GM19452 (cell line): ENCODE results near the gene LRP2.

ENCODE experiments used
- ATAC-seq: cut with Tn5 transposase; IDR thresholded peaks from one replicate; pipeline ENCODE4 v1.9.1; 2021; ENCODE audit not compliant: unreplicated experiment

Gene LRP2

GRCh38 chr2:169247211-169247610 is 115.1 kb downstream of the LRP2 start:
- ATAC-seq, result no peak

- no peak for ATAC-seq
Observed at GRCh38 chr2:169240405-169240804, 121.9 kb downstream of the LRP2 start.

DNA sequence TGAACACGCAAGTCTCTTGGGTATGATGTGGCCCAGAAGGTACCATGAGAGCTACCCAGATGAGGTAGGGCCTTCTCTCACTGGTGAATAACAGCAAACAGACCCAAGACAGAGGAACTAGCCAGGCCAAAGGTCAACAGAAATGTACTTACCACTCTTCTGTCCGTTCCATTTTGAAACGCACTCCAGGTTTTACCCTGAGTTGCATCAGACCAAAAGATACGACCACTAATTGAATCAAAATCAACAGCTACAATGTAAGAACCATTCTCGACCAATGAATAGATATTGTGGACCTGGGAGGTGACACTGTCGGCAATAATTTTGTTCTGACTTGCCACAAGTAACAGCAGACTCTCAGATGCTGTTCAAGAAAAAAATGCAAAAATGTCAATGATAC is 124.4 kb downstream of the LRP2 start:
- ATAC-seq, result no peak

- ATAC-seq, result no peak
Observed at GRCh38 chr2:169237286-169237685, 125.0 kb downstream of the LRP2 start.

DNA sequence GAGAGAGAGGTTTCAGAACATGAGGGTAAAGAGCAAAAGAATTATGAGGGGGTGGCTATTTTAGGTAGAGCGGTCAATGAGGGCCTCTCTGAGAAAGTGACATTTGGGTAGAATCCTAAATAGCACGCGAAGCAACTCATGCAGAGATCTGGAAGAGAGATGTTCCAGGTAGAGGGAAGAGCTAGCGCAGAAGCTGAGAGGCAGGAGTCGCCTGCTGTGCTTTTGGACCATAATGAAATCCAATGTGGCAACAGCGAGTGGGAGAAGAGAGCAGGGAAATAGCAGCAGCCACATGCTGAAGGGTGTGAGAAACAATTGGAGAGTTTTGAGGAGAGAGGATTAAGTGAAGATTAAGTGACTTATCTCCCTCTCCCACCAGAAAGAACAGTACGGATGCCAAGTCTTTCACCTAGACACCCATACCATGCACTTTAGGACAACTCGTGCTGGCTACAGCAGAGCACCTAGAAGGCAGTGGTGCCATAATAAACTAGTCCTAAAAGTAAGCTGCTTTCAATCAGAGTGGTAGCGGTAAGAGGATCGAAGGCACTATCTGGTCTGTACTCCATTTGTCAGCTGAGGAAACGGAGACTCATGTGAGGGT is 129.7 kb downstream of the LRP2 start:
- ATAC-seq, result no peak

DNA sequence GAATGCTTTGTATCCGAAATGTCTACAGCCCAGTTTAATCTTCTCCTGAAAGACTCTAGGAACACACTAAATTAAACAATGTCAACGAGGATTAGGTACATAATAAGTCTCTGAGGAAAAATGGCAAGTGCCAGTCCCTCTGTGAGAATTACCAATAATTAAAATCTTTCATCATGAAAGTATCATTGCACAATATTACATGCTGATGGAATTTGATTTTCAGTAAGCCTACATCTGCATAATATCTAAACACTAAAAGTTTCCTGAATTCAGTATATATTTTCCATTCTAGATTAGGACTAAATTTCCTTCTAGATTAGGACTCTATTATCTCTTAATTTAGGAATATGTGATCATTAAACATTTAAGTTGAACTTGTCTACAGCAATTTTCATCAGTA is 132.1 kb downstream of the LRP2 start:
- ATAC-seq, result no peak

- ATAC-seq, result no peak
Observed at GRCh38 chr2:169229590-169229989, 132.7 kb downstream of the LRP2 start.

DNA sequence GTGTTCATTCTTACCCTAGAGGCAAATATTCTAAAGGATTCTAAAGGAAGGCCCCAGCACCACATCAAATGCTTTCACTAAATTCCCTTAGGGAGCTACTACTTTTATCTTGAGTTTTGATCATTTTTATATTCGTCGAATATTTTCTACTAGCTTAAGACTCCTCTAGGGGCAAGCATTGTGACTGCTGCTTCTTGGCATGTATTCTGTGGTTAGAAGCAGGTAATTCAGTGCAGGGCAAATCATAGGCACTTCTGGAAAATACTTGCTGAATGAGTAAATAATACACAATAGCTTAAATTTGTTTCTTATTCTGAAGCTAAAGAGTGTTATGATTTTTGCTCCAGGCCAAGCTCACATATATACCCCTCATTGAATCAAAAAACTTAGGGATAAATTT is 136.4 kb downstream of the LRP2 start:
- no peak for ATAC-seq

DNA sequence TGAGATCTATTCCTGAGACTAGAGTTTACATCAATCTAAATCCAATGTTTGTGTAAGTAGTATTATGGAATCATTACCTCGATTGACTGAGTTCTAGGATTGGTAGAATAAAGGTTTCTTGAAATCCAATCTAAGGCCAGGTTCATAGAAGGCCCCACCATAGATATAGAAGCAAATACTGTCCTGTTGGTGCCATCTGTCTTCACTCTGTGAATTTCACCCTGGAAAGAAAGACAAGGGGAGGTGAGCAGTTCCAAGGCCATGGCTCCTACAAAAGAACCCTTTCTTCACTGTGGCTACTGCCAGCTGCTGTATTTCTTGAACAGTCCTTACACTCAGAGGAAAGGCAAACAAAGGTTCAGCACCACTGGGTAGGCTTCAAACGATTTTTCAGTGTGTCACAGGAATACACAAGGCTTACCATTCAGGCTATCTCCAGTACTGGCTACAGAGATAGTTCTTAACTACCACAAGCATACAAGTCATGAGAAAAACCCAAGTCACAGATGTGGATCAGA is 137.0 kb downstream of the LRP2 start:
- no peak for ATAC-seq

GRCh38 chr2:169222665-169223064 is 139.7 kb downstream of the LRP2 start:
- peak; percentile 79 for ATAC-seq

DNA sequence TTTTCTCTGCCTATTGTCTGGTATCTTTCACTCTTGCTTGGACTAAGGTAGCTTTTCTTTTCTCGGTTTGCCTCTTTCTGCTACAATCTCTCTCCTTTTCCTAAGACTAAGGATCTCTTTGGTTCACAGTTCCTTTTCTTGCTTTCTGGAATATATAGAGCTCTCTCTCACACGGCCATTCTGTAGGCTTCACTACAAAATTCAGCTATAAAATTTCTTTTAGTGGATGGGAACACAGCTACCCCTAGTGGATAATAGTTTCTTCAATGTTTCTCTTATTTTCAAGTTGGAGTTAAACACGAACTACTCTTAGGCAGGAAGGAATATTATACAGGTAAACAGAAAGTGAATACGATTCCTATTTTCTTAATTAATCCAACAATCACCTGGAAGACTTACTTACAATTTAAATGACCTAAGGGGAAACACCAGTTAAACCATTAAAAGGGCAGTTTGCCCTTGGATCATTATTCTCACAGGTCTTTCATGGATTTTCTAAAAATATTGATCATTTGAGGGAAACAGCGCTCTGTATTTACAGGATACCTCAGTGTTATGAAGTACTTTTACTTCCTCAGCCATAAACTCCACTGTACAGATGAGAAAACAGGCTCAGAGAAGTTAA is 140.5 kb downstream of the LRP2 start:
- ATAC-seq, result no peak

GRCh38 chr2:169210917-169211316 is 151.4 kb downstream of the LRP2 start:
- no peak for ATAC-seq

DNA sequence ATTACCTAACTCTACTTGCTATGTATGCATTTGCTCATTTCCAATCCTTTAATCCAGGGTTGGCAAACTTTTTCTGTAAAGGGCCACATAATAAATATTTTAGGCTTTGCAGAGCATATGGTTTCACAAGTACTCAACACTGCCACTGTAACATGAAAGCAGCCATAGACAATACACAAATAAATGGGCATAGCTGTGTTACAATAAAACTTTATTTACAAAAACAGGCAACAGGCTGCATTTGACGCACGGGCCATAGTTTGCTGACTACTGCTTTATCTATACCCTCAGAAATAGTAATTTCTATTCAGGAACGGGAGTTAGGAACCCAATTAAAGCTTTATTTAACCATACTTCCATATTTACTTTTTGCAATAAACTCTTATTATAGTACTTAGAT is 154.3 kb downstream of the LRP2 start:
- no peak for ATAC-seq

DNA sequence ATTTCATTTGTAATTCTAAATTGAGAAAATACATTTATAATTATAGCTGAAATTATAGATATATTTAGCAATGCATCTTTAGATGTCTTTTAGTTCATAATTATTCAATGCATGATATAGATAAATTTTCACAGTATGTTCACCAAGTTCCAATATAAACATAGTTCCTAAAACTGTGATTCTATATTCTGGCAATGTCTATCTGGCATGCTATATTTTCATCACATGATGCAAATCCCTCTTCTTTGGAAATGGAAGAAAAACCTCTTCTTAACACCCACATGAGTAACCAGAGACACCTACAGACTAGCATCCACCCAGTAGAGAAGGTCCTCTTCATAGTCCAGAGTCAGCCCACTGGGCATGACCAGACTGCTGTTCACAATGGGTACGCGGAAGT is 157.2 kb downstream of the LRP2 start:
- no peak for ATAC-seq

GRCh38 chr2:169203952-169204351 is 158.4 kb downstream of the LRP2 start:
- no peak for ATAC-seq

GRCh38 chr2:169200756-169201155 is 161.6 kb downstream of the LRP2 start:
- ATAC-seq, result no peak

DNA sequence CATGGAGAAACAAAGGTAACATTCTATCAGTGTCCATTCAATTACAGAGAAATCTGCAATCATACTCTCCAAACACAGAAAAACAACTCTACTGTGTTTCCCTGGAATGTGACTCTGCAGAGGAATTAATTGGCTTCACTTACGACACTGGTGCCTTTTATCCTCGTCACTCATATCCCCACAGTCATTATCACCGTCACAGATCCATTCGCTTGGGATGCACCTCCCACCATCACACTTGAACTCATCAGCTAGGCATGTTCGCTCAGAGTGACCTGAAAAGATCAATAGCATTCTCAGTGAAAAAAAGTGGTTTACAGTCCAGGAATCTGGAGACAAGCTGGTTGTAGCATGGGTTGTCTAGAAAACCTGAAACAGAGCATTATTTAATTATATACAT is 168.7 kb downstream of the LRP2 start:
- ATAC-seq, result no peak

- ATAC-seq, result no peak
Observed at GRCh38 chr2:169190197-169190775, 172.0 kb downstream of the LRP2 start.

DNA sequence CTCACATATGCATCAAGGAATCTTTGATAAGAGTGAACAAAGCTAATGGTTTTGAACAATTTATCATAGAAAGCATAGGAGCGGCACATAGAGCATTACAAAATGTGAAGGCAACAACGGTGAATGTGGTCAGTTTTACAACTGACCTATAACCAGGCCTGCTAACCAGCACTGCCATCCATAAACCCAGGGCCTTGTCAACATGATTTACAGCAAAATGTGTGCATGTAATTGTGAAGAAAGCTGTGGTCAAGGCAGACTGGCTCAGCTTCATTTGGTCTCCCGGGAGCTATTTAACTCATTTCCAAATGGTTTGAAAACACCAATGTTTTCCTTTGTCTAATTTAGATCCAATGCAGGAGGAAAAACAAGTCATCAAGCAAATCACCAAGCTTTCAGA is 173.2 kb downstream of the LRP2 start:
- ATAC-seq, result no peak

DNA sequence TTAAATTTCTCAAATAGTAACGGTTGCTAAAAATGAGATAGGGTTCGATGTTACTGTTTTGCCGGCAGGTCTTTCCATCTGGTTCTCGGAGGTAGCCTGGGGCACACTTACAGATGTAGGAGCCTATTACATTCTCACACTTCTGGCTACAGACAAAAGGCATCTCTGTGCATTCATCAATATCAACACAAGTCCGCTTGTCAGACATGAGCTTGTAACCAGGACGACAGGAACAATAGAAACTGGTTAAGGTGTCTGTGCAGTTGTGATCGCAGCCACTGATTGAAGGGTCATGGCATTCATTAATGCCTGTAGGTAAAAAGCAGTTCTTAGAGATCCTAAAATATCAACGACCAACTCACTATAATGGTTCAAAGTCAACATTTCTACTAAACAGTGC is 176.6 kb downstream of the LRP2 start:
- no peak for ATAC-seq

GRCh38 chr2:169184074-169184473 is 178.3 kb downstream of the LRP2 start:
- no peak for ATAC-seq

- ATAC-seq, result no peak
Observed at GRCh38 chr2:169182573-169182972, 179.8 kb downstream of the LRP2 start.
